HG03175 (cell line): ENCODE data around the gene PM20D1.

Experiments
- ATAC-seq: cut with Tn5 transposase; IDR thresholded peaks from one replicate; pipeline ENCODE4 v1.9.1; 2021; ENCODE audit warnings: mild to moderate bottlenecking, moderate library complexity; ENCODE audit not compliant: unreplicated experiment

The PM20D1 gene

DNA sequence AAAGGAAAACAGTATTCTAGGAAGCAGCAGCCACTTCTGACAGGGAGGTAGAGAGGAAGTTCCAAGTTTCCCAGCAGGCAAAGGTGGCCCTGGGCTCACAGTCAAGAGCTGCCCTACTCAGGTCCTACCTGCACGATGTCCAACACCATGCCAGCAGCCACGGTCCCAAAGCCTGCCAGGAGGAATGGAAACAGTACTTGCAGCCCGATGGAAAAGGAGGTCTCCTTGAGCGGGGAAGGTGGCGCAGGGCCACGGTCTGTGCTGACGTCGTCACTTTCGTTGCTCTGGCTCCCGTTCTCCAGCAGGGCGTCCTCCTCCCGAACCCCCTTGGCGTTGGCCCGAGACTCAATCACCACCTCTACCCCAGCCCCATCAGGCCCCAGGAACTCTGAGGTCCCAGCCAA lies 40.0 kb downstream of the PM20D1 start:
- no peak for ATAC-seq

DNA sequence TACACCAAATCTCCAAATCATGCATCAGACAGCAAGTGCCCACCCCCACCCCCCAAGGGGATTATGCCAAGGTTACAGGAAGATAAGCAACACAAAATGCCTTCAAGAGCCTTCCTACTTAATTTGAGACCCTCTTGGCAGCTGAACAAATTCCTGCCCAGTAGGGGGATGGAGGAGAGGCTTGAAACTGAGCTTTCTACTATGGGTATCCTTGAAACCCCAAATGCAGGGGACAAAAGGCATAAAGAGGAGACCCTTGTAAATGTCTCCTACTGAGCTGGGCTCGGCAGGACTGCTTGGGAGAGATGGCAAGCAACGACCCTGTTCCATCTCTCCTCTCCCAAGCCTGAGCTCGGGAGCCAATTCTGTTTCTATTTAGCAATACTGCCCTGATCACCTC lies 40.5 kb downstream of the PM20D1 start:
- ATAC-seq: no peak

DNA sequence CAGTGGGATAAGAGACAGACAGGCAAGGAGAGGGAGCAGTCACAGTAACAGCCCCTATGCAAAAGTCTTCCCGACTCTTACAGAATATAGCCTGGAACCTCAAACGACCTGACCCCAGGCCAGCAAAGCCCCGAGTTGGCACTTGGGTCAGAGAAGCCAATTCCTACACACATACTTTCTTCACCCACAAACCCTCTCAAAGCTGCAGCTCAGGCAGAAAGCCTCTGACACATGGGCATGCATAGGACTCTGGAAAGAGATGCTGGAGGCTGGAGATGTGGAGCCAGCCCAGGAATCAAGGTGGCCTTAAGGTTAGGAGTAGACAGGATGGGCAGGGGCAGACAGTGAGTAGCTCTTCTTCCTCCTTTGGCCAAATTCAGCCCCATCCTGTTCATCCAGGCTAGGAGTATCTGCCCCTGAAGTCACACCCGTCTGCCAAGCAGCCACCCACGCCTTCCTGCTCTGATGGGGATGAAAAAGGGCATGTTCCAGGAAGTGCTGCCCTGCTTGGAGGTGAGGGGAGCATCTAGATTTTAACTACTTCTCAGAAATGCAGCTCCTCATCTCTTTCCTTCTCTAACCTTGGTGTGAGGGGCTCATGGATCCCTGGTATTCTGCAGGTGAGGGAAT lies 44.7 kb downstream of the PM20D1 start:
- no peak for ATAC-seq

DNA sequence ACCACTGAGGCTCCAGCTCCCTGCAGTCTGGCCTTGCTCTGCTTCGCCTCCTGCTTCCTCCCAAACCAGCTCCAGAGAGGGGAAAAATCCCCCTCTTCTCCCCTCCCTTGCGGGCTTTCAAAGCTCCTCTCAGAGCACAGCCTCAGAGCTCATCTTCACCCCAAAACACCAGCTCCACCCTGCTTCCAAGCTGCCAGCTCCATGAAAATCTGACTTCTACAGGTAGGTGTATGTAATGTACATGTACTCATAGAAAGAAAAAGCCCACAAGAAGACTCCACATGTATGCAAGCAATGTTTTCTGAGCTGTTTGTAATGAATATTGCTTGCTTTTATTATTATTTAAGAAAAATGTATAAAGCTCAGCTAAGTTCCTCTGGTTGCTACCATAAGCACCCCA lies 45.3 kb downstream of the PM20D1 start:
- ATAC-seq: no peak

DNA sequence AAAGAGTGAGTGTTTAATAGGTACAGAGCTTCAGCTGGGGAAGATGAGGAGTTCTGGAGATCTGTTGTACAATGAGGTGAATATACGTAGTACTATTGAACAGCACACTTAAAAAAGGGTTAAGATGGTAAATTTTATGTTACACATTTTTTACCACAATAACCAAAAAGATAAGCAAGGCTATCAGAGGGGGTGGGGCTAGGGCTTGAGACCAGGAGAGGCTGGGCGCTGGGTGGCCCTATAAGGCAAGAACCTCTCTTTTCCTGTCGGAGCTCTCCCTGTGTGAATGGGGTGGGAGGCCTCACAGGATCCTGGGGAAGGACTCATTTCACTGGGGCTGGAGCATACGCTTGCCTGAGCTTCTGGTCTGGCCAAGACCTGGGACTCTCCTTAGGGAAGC lies 45.9 kb downstream of the PM20D1 start:
- ATAC-seq: no peak

DNA sequence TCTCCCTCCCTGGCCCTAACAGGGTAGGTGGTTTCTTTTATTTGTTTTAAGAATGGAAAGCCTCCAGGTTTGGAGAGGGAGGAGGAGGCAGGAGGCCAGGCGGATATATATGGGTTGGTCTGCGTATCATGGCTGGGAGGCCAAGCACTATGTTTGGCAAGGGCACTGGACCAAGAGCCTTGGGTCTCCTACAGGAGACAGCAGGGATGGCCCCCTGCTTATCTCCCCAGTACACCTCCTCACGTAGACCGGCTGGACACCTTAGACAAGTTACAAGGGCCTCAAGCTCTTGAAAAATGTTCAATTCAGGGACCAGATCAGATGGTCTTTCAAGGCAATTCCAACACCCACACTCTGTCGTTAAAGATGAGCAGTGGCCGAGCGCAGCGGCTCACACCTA lies 47.9 kb downstream of the PM20D1 start:
- ATAC-seq: no peak

DNA sequence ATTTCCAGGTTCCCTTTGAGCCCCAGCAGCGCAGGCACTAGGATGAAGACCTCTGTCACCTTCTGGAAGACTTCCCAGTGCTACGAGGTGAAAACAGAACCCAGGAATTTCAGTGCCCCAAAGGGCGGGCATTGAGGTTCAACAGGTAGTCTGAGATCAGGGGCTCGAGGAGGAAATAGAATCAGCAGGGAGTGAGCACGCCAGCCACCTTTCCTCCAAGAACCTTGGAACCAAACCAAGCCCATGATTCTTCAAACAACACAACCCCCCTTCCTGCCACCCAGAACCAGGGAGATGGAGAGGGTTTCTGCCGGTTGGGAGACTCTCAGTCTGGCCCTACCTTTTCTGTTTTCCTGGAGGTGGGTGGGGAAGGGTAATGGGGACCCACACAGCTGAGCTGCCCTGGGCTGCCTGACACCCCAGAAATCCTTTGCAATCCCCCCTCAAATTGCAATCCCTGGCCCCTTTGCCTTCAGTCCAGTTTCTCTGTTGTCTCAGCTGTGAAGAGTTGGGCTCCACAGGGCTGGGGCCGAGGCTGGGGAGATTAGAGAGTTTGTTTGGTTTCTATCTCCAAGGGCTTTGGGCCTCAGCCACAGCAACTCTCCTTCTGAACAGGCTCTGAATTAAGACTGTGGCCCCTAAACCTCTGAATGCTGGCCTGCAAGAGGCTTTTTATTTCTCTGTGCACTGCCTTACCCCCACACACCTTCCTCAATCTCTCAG lies 48.8 kb downstream of the PM20D1 start:
- ATAC-seq: no peak

DNA sequence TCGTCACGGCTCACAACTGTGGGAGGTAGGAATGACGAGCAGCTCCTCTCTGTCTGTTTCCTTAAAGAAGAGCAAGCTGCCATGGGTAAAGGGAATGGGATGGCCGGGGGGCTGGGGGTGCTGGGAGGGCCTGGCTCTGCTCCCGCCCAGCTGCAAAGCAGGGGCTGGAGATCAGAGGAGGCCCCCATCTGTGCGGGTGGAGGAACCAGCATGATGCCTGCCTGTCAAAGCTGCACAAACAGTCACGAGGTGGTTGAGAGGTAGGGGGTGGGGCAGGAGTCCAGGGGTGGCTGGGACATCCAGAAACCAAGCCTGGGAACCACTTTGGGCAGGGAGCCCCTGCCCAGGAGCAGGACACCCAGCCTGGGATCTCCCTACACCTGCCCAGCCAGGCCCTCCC lies 49.5 kb downstream of the PM20D1 start:
- ATAC-seq: no peak

DNA sequence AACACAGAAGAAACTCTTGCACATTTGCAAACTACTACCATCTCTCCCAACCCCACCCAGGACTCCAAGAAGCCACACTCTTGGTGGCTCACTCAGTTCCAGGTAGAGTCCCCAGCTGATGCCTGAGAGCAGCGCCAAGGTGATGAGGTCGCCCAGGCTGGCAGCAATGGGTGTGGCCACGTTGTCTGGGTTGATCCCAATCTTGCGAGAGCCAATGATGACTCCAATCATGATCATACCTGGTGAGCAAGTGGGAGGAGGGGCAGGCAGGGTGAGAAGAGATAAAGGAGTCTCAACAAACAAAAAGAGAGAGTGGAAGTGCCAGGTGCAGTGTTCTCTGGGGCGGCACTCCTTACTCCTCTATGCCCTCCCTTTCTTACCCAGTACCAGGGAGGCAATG lies 51.4 kb downstream of the PM20D1 start:
- ATAC-seq: no peak

DNA sequence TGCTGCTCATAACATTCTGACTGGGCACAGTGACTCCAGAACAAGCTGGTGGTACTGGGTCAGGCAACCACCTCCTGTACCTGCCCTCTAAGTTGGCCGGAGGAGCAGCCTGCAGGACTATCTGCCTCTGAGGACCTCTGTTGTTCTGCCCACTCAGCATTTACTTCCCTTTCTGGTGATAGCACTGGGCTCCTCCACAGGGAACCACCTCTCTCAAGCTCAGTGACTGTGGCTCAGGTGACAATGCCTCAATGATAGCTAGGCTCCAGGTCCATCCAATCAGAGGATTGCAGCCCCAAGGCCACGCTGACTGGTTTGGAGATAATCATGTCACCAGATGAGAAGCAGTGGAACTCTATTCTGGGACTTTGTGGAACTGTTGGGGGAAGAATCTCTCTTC lies 52.8 kb downstream of the PM20D1 start:
- no peak for ATAC-seq

DNA sequence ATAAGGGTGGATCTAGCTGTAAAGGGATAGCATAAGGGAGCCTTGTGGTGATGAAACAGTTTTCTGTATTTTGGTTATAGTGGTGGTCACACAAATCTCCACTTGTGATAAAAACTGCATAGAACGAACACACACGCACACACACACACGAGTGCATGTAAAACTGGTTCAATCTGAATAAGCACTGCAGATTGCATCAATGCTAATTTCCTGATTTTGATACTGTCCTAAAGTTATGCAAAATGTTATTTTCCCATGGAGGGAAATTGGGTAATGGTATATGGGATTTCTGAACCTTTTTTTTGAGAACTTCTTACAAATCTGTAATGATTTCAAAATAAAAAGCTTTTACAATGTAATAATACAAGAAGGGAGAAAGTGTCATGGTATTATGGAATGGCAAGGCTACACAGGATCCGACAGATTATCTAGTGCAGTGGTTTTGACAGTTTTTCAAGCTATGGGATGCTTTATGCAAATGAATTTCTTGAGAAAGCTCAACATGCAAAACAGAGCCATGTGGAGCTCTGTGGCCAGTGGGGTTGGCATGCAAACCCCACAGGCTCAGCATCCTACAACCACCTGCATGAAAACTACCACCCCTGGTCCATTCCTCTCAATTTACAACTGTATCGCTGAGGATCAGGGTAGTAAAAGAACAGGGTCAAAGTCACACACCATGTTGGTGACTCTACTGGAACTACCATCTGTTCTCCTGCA lies 55.8 kb downstream of the PM20D1 start:
- peak; percentile 63 for ATAC-seq

DNA sequence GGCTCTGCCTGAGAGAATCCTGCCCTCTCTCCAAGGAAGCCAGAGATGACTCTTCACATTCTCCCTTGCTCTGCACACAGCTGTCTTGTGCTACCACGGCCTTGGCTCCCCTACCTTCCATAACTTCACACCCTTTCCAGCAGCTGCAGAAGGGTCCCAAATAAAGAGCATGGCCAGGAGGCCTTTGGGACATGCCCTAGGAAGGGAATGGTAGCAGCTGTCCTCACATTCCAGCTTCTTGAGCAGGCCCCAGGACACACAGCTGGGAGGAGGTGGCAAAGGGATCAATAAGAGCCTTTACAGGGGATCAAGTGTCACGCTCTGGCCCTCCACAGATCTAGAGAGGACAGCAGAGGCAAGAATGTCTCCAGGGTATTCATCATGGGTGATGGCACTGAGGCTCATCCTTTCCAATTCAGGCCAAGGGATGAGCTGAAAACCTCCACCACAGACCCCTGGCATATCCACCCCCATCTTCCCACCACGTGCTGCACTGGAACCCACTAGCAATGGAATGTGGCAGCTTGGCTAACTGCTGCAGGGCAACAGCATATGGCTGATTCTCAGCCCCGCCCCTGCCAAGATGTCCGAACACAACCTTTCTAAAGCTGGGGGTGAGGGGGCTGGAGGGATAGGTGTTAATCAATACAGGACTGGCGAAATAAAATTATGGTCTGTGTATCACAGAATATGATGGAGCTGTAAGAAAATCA lies 56.8 kb downstream of the PM20D1 start:
- ATAC-seq: no peak

DNA sequence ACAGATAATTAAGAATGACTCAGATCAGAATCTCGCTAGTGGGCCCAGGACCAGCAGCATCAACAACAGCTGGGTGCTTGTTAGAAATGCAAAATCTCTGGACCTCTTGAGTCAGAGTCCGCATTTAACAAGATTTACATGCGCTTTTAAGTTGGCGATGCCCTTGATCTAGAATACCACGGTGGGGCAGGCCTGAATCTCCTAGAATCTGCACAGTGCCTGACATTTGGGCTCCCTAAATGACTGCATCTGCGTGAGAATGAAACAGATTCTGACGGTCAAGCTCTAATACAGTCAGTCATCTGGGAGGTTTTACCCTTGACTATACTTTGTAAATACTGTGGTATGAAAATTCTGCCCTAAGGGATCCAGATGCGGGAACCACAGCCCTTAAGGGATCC lies 57.5 kb downstream of the PM20D1 start:
- ATAC-seq: no peak

DNA sequence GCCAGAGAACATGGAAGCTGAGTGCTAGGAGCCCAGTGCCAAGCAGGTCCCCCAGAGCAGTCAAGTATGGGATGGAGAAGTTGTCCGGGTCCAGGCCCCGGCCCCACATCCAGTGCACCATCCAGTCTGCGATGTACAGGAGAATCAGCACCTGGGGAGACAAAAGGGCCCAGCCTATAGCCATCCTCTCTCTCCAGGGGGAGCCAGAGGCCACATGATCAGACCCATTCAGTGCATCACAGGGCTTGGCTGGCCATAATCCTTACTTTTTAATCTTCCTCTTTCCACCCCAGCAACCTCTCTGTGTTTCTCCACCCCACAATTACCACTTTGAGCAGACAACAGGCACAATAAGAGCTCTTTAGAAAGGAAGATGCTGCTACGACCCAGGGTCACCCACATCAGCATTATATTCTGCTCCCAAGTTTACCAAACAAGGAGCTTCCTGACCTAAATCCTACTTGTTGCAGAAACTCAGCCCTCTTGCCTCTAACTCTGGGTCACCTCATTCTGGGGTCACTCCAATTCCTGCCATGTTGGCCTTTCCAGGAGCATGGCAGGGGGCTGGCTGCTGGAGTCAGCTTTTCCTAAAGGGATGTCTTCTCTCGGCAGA lies 58.3 kb downstream of the PM20D1 start:
- ATAC-seq: no peak

DNA sequence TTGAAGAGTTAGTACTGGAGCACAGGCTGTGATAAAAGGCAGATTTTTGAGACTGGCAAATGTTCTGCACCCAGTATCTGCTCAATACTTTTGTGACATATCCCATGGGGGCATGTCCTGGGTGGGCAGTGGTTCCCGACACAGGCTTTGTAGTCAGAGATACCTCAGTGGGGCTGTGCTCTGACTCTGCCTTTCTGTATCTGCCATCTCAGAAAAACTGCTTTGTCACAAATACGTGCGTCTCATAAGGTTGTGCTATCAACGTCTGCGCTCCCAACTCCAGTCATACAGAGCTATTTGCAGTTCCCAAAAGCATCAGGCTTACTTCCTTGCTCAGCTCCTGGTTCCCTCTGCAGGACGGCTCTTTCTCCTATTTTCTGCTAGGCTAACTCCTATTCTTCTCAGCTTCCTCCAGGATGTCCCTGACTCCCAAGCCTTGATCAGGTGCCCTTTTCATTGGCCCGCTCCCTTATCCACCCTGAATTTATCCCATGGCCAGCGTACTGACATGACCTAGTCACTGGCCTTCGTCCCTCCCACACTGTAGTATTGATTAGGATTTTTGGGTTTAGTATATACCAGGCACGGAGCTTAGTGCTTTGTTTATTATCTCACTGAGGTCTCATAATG lies 62.5 kb downstream of the PM20D1 start:
- no peak for ATAC-seq

DNA sequence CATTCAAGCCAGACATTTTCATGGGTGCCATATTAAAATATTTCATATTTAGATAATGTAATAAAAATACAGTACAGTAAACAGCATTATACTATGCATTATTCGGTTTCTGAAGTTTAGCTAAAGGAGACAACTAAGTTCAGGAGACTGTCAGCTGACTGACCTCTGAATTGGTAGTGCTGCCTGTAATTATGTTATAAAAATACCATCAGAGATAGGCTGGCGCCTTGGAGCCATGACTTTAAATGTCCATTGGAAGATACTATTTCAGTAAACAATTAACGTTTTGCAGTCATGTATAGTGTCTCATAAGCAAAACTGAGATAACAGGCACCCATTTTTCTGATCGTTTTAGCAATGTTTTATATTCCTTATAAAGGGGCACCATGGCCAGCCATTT lies 63.3 kb downstream of the PM20D1 start:
- no peak for ATAC-seq

DNA sequence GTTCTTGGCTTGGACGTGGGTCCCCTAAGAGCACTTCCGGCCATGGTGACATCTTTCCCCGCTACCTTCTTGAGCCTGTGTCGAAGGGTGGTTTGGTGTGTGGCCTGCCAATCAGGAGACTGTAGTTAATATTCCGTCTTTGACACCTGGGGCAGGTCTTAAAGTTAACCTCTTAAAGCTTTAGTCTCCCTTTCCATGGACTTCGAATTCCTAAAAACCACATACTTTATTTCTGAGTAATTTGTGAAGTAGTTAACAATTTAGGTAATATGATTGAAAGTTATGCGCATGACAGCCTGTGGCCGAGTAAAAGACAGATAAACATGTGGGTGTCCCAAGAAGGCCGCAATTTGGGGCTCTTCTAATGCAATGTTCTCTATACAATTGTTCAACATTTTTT lies 64.5 kb downstream of the PM20D1 start:
- no peak for ATAC-seq

DNA sequence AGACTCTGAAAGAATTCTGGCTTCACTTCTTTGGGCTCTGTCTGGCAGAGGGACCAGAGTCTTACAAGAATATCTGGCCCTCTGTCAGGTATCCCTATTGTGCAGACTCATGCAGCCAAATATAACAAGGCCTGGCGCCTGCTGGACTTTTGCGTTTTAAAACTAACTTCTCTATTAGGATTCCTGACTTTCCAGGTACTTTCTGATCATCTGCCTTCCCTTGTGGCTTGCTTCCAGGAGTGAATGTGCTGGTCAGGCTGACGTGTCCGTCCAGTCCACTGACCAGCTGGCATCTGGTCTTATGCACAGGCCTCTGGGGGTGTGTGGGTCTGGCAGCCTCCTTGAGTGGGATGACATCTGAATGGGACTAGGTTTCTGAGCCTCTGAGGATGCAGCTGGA lies 66.0 kb downstream of the PM20D1 start:
- ATAC-seq: no peak

DNA sequence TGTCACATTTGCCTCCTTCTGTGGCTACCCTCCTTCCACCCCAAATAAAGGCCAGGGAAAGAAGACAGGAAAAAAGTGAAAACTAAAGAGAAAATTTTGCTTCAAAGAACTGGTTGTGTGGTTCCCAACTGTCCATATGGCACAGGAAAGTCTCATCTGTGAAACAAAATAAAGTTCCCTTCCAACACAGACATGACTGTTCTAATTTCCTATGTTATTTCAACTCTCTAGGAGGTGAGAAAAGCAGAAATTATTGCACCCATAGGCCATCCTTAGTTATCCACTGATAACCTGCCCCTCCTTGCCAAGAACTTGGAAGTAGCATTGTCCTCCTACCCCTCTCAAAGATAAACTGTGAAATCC lies 66.5 kb downstream of the PM20D1 start:
- no peak for ATAC-seq

DNA sequence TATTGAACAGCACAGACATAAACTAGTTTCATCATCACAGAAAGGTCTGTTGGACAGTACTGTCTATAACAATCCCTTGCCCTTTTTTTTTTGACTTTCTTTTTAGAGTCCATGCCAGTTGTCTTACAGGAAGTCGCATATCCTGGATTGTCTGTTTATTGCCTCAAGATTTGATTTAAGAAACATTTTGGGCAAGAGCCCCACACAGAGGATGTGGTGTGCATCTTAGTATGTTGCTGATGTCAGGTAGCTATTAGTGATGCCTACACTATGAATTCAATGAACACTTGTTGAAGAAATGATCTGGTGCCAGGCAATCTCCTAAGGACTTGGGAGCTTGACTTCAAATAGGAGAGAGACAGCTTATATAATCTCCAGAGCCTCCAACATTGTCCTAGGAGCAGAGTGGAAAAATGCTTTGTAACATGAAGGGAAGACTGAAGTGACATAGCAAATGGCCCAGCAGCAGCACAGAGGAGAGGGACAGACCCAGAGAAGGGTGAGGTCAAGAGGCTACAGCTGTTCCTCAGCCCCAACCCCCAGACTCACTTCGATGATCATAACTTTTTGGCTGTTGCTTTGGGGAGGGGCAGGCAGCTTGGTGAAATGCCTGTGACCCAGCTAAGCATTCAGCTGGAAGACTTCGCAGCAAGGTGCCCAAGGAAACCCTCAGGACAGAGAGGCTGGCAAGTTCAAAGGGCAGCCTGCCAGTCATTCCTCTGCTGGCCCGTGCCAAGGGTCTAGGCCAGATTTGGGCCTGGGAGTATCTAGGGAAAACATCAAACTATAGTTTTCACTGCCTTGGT lies 67.1 kb downstream of the PM20D1 start:
- ATAC-seq: no peak
